ENCODE measurements around the gene PCCA.
A peak's percentile ranks its signal among the peaks of the same experiment; 100 is the strongest.
"Not testable (repeated sequence)": the region's sequence is repeated elsewhere in the genome, so short reads cannot be mapped to it uniquely, and the experiment has no call there.

PCCA gene

DNA sequence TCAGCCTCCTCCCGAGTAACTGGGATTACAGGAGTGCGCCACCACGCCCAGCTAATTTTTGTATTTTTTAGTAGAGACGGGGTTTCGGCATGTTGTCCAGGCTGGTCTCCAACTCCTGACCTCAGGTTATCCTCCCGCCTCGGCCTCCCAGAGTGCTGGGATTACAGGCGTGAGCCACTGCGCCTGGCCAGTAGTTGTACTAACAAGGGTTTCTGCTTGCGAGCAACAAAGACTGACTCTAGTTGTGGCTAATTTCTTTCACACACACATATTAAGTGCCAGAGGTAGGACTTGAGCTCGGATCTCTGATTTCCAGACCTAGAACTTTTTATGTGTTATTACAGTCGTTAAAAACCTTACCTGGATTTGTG is 635 bp upstream of the PCCA start:
- TF ChIP-seq ZNF274 (IDR thresholded peaks at IDR 0.05; ENCODE audit: low read depth, low read length), result no peak
- H3K4me3 ChIP-seq (ENCODE audit: low read length), result peak overlapping the region; percentile 97

DNA sequence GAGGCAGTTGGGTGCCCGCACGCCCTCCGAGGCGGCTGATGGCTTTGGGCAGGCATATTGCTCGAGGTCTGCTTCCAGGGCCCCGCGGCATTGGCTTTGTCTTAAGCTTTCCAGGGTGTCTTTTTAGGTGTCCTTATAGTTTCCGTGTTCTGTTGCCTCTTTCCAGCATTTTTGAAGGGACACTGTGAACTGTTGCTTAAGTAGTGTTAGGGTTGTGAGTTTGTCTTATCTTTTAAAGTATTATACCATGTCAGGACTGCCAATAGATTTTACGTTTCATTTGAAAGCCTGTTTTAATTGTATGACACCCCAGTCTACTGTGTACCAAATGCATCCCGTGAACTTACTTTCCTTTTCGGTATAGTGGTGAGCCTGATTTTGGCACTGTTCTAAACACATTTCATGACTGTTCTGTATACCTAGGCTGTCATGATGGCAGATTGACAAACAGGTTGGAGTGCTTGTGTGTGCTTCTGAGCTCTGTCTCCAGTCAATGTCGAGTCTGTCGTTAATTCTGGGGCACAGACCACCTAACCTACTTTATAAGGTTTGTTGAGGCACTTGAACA is 656 bp downstream of the PCCA start:
- TF ChIP-seq ZNF274 (IDR thresholded peaks at IDR 0.05; ENCODE audit: low read depth, low read length), result no peak
- peak overlapping the region; percentile 97 for H3K4me3 ChIP-seq (ENCODE audit: low read length)

DNA sequence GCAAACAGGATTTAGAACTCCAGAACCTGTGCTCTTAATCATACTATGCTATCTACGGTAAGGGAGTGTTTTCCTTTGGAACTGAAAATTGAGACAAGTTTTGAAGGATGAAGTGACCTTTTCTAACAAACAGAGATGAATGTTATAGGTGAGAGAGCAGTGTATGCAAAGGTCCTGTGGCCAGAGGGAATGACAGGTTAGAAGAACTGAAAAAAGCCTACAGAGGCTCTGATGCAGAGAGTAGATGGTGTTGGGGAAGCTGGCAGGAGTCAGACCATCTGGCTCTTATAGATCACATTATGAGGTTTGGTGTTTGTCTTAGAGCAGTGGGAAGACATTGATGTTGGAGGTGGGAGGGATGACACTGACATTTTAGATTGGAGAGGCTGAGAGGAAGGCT is 2.0 kb downstream of the PCCA start:
- TF ChIP-seq ZNF274 (IDR thresholded peaks at IDR 0.05; ENCODE audit: low read depth, low read length), result no peak
- no peak overlapping the region for H3K4me3 ChIP-seq (ENCODE audit: low read length)

GRCh38 chr13:100091391-100091790 is 2.5 kb downstream of the PCCA start:
- no peak overlapping the region for H3K4me3 ChIP-seq (ENCODE audit: low read length)
- no peak for TF ChIP-seq ZNF274 (IDR thresholded peaks at IDR 0.05; ENCODE audit: low read depth, low read length)

DNA sequence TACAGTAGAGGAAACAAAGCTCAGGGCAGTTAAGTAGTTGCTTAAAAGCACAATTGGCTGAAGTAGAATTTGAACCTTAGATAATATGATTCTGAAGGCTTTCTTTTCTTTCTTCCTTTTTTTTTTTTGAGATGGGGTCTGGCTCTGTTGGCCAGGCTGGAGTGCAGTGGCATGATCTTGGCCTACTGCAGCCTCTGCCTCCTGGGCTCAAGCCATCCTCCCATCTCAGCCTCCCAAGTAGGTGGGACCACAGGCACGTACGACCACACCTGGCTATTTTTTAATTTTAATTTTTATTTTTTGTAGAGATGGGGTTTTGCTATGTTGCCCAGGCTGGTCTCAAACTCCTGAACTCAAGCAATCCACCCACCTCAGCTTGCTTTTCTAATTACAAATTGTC is 3.4 kb downstream of the PCCA start:
- H3K4me3 ChIP-seq (ENCODE audit: low read length), result not testable (repeated sequence)

- no peak overlapping the region for H3K4me3 ChIP-seq (ENCODE audit: low read length)
- TF ChIP-seq ZNF274 (IDR thresholded peaks at IDR 0.05; ENCODE audit: low read depth, low read length), result no peak
Observed at GRCh38 chr13:100095498-100095897, 6.6 kb downstream of the PCCA start.

GRCh38 chr13:100096526-100096925 is 7.6 kb downstream of the PCCA start:
- TF ChIP-seq ZNF274 (IDR thresholded peaks at IDR 0.05; ENCODE audit: low read depth, low read length), result no peak
- H3K4me3 ChIP-seq (ENCODE audit: low read length), result no peak overlapping the region

GRCh38 chr13:100097821-100098220 is 8.9 kb downstream of the PCCA start:
- TF ChIP-seq ZNF274 (IDR thresholded peaks at IDR 0.05; ENCODE audit: low read depth, low read length), result no peak
- no peak overlapping the region for H3K4me3 ChIP-seq (ENCODE audit: low read length)

- H3K4me3 ChIP-seq (ENCODE audit: low read length), result no peak overlapping the region
- no peak for TF ChIP-seq ZNF274 (IDR thresholded peaks at IDR 0.05; ENCODE audit: low read depth, low read length)
Observed at GRCh38 chr13:100098445-100099116, 9.7 kb downstream of the PCCA start.

DNA sequence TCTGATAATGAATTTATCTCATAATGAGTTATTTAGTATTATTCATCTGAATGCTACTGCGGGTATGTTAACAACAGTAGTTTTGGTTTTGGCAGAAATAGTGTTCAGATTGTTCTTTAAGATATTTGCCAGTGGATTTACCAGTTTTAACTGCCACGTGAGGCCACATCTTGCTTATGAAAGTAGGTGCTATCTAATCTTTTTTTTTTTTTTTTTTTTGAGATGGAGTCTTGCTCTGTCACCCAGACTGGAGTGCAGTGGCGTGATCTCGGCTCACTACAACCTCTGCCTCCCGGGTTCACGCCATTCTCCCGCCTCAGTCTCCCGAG is 10.2 kb downstream of the PCCA start:
- H3K4me3 ChIP-seq (ENCODE audit: low read length), result not testable (repeated sequence)

- TF ChIP-seq ZNF274 (IDR thresholded peaks at IDR 0.05; ENCODE audit: low read depth, low read length), result no peak
- no peak overlapping the region for H3K4me3 ChIP-seq (ENCODE audit: low read length)
Observed at GRCh38 chr13:100100115-100100879, 11.4 kb downstream of the PCCA start.

DNA sequence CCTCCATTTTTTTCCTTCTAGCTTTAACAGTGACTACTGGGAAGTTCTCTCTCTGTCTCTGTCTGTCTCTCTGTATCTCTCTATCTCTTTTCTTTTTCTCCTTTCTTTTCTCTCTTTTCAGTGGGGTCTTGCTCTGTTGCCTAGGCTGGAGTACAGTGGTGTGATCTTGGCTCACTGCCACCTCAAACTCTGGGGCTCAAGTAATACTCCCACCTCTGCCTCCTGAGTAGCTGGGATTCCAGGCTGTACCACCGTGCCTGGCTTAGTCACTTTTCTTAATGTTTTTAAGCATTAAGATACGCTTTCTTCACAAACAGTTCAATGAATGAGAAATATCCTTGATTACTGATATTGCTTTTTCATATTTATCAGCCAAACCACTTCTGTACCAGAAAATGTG is 13.1 kb downstream of the PCCA start:
- TF ChIP-seq ZNF274 (IDR thresholded peaks at IDR 0.05; ENCODE audit: low read depth, low read length), result no peak
- no peak overlapping the region for H3K4me3 ChIP-seq (ENCODE audit: low read length)

- no peak for TF ChIP-seq ZNF274 (IDR thresholded peaks at IDR 0.05; ENCODE audit: low read depth, low read length)
- no peak overlapping the region for H3K4me3 ChIP-seq (ENCODE audit: low read length)
Observed at GRCh38 chr13:100106005-100106404, 17.1 kb downstream of the PCCA start.

DNA sequence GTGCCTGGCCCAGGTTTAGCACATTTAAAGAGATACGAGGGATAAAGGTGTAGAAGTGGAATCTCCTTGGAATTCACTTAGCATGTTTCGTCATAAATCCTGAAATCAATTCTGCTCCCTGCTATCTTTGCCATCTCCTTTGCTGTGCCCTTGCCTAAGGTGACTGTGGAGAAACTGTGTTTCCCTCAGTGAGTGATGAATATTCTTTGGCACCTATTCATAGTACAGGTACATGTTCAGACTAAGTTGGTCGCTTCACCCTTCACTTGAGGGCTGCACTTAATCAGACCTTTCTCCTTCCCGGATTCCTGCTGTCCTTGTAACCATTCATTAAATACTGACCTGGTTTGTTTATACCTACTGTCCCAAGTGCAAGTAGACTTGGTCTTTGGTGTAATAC is 17.8 kb downstream of the PCCA start:
- no peak overlapping the region for H3K4me3 ChIP-seq (ENCODE audit: low read length)
- TF ChIP-seq ZNF274 (IDR thresholded peaks at IDR 0.05; ENCODE audit: low read depth, low read length), result no peak

- no peak for TF ChIP-seq ZNF274 (IDR thresholded peaks at IDR 0.05; ENCODE audit: low read depth, low read length)
- H3K4me3 ChIP-seq (ENCODE audit: low read length), result no peak overlapping the region
Observed at GRCh38 chr13:100108913-100109507, 20.1 kb downstream of the PCCA start.

Measured in GM08714 (cell line).